Fibroblast of skin of back (primary cell): Measurements from ENCODE around the gene CNOT11.
"Not testable (repeated sequence)": the region's sequence is repeated elsewhere in the genome, so short reads cannot be mapped to it uniquely, and the experiment has no call there.

Experiments
- DNase-seq: peaks from one replicate; pipeline ENCODE4 v3.0.0-alpha.2; 2013

CNOT11 gene

GRCh38 chr2:101310834-101311695 lies 58.4 kb downstream of the CNOT11 start:
- DNase-seq: no peak

GRCh38 chr2:101311696-101312017 lies 59.0 kb downstream of the CNOT11 start:
- no peak for DNase-seq

GRCh38 chr2:101316568-101316967 lies 63.9 kb downstream of the CNOT11 start:
- DNase-seq: not testable (repeated sequence)
